Left hindlimb (tissue), 1 donor: ENCODE results near the gene COL23A1.
"Not testable (repeated sequence)": the region's sequence is repeated elsewhere in the genome, so short reads cannot be mapped to it uniquely, and the experiment has no call there.

Source experiments
- DNase-seq: peaks from one replicate; pipeline ENCODE4 v3.0.0-alpha.2; 2018

Gene COL23A1

GRCh38 chr5:178274781-178275537 is 315.2 kb downstream of the COL23A1 start:
- no peak for DNase-seq

GRCh38 chr5:178273665-178274541 is 316.3 kb downstream of the COL23A1 start:
- no peak for DNase-seq

GRCh38 chr5:178273041-178273440 is 317.2 kb downstream of the COL23A1 start:
- no peak for DNase-seq

- DNase-seq = no peak
Measured at GRCh38 chr5:178272591-178272990, 317.6 kb downstream of the COL23A1 start.

GRCh38 chr5:178271726-178272479 is 318.3 kb downstream of the COL23A1 start:
- no peak for DNase-seq

- DNase-seq = no peak
Measured at GRCh38 chr5:178271231-178271630, 319.0 kb downstream of the COL23A1 start.

- no peak for DNase-seq
Measured at GRCh38 chr5:178269499-178269898, 320.7 kb downstream of the COL23A1 start.

- no peak for DNase-seq
Measured at GRCh38 chr5:178267876-178268275, 322.3 kb downstream of the COL23A1 start.

- no peak for DNase-seq
Measured at GRCh38 chr5:178267245-178267644, 322.9 kb downstream of the COL23A1 start.

GRCh38 chr5:178266581-178266980 is 323.6 kb downstream of the COL23A1 start:
- DNase-seq = no peak

GRCh38 chr5:178265746-178266145 is 324.4 kb downstream of the COL23A1 start:
- no peak for DNase-seq

- DNase-seq = no peak
Measured at GRCh38 chr5:178264044-178264443, 326.1 kb downstream of the COL23A1 start.

- DNase-seq = no peak
Measured at GRCh38 chr5:178261666-178262600, 328.3 kb downstream of the COL23A1 start.

GRCh38 chr5:178259623-178260536 is 330.3 kb downstream of the COL23A1 start:
- no peak for DNase-seq

- no peak for DNase-seq
Measured at GRCh38 chr5:178257650-178258049, 332.5 kb downstream of the COL23A1 start.

GRCh38 chr5:178256746-178257145 is 333.4 kb downstream of the COL23A1 start:
- no peak for DNase-seq

- DNase-seq = not testable (repeated sequence)
Measured at GRCh38 chr5:178253632-178254031, 336.6 kb downstream of the COL23A1 start.

GRCh38 chr5:178252258-178252657 is 337.9 kb downstream of the COL23A1 start:
- DNase-seq = no peak

- DNase-seq = no peak
Measured at GRCh38 chr5:178250263-178250662, 339.9 kb downstream of the COL23A1 start.

GRCh38 chr5:178249191-178249989 is 340.8 kb downstream of the COL23A1 start:
- no peak for DNase-seq
